Suprapubic skin (tissue), 2 donors: ENCODE results near the gene SESN2.

Experiments
- EP300 ChIP-seq: sonication (generic); formaldehyde crosslinking; IDR thresholded peaks from one replicate; pipeline ENCODE4 v1.6.1; 2017; ENCODE audit warnings: antibody characterized with exemption
- POLR2A ChIP-seq, 2 donors: fragments of 450-650 bp; IDR thresholded peaks; one replicate each; pipeline ENCODE4 v1.6.1; 2017; ENCODE audit warnings: antibody characterized with exemption in 2 of 2, mild to moderate bottlenecking in 2 of 2, moderate library complexity in 2 of 2

DNA sequence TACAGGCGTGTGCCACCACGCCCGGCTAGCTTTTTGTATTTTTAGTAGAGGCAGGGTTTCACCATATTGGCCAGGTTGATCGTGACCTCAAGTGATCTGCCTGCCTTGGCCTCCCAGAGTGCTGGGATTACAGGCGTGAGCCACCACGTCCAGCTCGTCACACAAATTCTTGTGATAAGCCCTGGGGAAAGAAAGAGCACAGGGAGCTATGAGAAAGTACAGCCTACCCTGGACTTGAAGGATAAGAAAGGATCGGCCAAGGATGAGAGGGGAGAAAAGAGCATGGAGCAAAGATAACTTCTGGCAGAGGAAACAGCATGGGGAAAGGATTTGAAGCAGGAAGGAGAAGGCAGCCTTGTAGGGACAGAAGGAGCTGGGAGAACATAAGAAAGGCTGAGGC is 29.2 kb downstream of the SESN2 start:
- TF ChIP-seq POLR2A (IDR thresholded peaks at IDR 0.05): no peak
- TF ChIP-seq EP300: no peak
